ENCODE measurements around the gene SLC1A2.

GRCh38 chr11:35262056-35262455, 157.3 kb downstream of the SLC1A2 start:
- TF ChIP-seq CTCF (conservative IDR thresholded peaks at IDR 0.05; ENCODE audit: low read depth in 2 of 2) (no peak), EZH2 (IDR thresholded peaks at IDR 0.05; ENCODE audit: low read depth, unreplicated experiment) (no peak), STAT1 (IDR thresholded peaks at IDR 0.05; ENCODE audit: unreplicated experiment) (no peak)

Data from GM23338 (cell line).